Fibroblast of gingiva (primary cell): Measurements from ENCODE around the gene CD38.
"Not testable (repeated sequence)": the region's sequence is repeated elsewhere in the genome, so short reads cannot be mapped to it uniquely, and the experiment has no call there.

Source experiments
- DNase-seq: peaks from one replicate; pipeline ENCODE4 v3.0.0-alpha.2; 2011; ENCODE audit warnings: low read depth

CD38 gene

DNA sequence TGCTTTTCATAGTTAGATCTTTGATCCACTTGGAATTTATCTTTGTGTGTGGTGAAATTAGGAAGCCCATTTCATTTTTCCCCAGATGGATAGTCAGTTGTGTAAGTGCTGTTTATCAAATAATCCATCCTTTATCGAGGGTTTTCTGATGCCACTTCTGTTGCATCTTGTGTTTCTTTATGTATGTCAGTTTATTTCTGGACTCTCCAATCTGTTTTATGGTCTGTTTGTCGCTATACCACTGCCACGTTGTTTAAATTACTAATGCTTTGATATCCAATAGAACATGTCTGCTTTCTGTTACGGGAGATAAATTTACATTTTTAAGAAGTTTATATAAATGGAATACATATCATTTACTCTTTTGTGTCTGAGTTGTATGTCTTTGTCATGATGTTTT is 21.0 kb downstream of the CD38 start:
- DNase-seq = no peak

DNA sequence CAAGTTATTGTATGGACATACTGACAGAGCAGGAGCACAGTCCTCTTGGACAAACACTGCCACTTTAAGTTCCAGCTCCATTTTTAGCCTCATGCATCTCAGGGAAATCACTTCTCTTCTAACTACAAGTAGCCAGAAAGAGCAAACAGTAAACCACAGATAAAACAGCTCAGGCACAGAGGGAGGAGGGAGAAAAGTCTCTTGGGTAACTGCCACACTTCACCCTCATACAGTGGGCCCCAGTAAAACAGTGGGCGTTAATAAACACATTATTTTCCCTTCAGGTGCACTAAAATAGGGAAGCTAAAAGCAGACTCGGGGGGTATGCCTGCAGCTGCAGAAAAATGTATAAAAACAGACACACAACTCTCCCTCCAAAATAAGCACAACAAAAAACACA is 21.6 kb downstream of the CD38 start:
- no peak for DNase-seq

DNA sequence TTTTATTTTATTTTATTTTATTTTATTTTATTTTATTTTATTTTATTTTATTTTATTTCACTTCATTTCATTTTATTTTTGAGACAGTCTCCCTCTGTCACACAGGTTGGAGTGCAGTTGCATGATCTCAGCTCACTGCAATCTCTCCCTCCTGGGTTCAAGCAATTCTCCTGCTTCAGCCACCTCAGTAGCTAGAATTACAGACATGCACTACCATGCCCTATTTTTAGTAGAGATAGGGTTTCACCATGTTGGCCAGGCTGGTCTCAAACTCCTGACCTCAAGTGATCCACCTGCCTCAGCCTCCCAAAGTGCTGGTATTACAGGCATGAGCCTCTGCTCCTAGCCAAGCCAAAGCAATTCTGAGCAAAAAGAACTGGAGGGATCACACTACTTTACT is 24.4 kb downstream of the CD38 start:
- not testable (repeated sequence) for DNase-seq

DNA sequence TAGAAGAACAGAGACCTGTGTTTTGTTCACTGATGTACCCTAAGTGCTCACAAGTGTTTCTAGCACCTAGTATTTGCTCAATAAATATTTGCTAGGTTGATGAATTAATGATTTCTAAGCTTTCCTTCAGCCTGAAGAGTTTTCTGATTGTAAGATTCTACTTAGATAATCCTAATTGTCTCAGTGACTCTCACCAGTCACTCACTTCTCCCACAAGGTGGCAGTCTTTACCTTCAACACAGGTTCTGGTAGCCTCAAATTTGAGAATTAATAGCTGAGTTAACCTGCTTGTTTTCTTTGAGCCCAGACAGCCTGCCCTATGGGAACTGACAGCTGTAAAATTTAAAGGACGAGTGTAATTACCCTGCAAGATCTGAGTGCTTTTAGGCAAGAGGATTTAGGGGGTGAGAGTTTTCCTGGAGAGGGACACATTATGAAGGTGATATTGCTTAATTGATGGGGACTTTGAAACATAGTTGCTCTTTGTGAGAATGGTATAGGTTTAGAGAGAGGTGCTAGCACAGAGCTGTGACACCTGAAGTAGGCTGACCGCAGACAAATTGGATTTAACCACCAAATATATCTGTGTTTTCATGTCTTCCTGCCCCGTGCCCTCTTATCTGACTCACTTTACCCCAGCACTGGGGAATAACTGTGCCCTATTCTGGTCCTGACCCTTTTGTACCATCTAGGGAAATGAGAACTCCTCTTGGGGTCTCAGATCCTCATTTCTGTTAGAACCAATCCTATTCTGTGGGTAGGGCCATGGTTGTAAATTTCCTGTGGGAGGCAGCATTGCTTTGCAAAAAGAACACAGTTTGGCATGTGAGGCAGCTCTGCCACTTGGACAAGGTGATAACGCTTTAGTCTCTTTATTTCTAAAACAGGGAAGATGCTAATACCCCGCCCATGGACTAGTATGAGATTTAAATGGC is 27.7 kb downstream of the CD38 start:
- DNase-seq = peak; percentile 32

DNA sequence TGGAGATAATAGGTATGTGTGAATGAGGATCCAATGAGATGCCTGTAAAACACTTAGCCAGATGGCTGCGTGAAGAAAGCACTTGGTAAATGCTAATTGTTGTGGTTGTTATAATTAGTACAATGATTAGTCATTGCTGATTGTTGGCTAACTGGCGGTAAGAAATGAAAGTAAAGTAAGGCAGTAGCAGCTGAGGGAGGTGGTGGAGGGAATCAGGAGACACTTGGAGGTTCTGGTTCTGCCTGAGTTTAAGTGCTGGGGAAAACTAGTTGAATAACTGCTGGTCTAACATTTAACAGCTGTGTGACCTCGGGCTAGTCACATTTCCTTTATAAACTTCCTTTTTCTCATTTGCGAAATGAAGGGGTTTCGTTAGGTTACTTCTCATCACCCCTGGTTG is 30.9 kb downstream of the CD38 start:
- no peak for DNase-seq

DNA sequence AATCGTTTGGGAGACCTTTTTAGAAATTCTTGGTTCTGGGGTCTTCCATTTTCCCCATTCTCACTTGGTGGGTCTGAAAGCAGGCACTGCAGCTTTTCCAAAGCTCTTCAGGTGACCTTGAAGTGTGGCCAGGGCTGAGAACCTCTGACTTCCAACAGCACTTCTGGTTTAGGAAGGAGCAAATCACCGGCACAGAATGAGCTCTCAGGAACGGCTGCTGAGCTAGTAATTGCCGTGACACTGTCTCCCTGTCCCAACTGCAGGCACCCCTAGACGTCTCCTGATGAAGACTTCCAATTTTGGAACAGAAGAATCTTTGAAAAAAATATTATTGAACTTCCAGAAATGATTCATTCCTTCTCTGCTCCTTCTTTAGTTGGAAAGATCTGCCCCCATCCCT is 31.3 kb downstream of the CD38 start:
- DNase-seq = no peak

DNA sequence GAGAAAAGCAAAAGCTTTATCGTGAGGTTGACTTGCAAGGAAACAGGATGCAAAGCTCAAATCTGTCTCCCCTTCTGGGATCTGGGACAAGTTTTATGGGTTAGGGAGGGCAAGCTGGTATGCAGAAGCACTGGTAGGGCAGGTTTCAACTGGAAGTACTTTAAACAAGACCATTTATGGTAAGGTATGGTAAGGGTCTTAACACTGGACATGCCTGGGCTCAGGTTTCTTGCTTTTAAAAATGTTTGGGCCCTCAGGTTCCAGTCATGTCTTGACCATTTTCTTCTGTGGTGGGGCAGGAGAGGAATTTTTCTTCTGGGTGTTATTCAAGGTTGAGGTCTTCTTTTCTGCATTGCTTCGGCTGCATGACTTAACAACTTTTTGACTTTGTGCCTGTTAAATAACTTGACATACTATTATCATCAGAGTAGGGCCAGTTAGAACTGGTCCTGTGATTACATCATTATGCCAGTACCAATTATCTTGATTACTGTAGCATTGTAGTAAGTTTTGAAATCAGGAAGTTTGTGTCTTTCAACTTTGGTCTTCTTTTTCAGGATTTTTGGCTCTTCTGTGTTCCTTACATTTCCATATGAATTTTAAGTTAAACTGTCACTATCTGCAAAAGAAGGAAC is 33.7 kb downstream of the CD38 start:
- no peak for DNase-seq

DNA sequence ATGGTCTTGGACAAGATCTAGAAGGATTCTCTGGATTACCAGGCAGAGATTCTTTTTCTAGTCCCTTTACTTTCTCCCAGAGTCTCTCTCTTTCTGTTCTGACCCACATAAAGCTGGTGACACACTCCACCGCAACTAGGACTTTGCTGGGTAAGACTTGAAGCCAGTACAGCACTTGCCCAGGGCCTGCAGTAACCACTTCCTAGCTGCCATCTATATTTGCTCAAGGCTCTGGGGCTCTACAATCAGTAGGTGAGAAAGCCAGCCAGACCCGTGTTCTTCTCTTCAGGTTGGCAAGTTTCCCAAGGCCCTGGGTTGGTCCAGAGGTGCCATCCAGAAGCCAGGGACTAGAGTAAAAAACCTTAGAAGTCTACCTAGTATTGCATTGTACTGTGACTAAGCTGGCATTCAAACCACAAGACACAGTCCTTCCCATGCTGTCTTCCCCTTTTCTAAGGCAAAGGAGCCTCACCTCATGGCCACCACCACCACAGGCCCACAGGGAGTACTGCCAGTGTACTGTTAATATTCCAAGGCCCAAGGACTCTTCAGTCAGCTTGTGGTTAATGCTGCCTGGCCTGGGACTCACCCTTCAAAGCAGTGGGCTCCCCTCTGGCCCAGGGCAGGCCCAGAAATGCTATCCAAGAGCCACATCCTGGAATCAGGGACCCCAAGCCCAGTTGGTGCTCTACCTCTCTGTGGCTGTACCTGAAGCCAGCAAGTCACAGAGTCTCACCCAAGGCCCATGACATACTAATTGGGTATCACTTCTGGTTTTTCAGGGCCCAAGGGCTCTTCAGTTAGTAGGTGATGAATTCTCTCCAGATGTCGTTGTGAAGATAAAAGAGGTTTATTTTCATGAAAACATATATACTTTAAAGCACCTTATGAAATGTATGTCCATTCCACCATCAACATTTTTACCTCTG is 54.7 kb downstream of the CD38 start:
- no peak for DNase-seq

DNA sequence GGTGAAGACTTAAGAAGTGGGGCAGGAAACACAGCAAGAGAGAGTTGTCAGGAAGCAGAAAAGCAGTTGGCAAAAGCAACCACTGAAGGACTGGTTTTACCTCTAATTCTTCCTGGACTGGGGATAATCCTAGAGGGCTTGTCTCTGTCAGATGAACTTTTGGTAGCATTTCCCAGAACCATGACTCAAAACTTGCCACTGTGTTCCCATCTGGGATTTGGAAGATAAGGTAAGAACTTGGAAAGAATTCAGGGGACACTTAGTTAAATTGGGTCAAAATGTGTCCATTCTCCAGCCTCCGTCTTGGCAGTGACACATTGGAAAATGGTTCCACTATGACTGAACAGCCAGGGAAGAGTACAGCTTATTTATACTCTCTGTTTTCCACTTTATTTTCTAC is 55.7 kb downstream of the CD38 start:
- DNase-seq = no peak

DNA sequence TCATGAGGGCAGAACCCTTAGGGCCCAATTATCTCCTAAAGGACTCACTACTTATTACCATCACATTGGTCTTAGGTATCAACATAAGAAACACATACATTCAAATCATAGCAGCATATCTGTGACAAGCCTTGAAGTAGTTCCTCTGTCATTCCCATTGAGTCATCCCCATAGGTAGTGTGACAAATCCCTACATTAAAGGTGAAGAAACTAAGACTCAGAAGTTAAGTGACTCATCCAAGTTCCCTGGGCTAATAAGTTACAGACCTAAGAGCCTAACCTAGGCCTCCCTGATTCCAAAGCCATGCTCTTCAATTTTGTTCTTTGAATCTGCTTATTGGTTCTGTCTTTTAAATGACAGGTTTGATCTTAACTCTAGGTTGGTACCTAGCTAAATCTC is 58.2 kb downstream of the CD38 start:
- DNase-seq = no peak

DNA sequence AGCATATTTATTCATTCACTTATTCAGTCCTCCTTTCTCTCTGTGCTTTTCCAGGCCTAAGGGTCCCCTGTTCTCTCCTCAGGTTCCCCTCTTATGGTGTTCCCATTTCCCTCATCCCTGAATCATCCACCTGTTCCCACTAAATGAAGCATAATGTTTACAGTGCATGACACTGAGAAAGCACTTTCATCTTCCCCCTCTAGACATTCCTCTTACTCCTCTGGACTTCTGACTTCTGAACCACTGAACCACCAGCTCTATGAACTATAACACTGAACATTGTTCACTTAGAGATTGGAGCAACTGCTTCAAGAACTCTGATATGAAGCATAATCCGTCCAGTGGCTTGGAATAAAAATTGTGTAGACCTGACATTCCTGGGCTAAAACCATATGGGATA is 59.5 kb downstream of the CD38 start:
- no peak for DNase-seq

DNA sequence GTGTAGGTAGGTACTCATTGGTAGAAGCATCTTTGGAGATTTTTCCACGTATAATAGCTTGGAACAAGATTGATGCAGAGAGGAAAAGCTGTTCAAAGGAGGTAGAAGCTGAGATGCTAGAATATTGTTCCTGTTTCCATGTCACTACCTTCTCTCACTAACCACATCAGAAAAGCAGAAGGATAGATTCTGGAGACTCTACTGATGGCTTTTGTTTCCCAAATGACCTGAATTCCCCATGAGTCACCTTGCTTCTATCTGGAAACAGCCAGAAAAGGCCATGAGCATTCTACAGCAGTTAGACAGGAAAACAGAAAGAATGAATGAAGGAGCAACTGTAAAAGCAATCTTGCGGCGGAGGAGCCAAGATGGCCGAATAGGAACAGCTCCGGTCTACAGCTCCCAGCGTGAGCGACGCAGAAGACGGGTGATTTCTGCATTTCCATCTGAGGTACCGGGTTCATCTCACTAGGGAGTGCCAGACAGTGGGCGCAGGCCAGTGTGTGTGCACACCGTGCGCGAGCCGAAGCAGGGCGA is 63.1 kb downstream of the CD38 start:
- not testable (repeated sequence) for DNase-seq

DNA sequence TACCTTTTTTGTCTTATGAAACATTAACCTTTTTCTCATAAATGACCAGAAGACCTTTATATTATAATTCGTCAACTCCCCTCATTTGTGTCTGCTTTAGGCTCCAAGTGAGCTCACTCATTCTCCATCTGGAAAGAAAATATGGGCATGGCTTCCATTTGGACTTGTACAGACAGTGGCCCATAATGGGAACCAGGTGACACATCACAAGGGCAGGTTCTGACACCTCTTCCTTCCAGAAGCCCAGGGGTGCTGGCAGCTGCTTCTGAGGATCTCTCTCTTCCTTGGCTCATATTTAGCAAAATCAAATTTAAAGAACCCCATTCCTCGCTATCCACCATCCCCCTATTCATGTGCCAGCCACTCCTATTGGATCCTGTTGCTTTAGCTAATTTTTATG is 69.6 kb downstream of the CD38 start:
- DNase-seq = no peak

DNA sequence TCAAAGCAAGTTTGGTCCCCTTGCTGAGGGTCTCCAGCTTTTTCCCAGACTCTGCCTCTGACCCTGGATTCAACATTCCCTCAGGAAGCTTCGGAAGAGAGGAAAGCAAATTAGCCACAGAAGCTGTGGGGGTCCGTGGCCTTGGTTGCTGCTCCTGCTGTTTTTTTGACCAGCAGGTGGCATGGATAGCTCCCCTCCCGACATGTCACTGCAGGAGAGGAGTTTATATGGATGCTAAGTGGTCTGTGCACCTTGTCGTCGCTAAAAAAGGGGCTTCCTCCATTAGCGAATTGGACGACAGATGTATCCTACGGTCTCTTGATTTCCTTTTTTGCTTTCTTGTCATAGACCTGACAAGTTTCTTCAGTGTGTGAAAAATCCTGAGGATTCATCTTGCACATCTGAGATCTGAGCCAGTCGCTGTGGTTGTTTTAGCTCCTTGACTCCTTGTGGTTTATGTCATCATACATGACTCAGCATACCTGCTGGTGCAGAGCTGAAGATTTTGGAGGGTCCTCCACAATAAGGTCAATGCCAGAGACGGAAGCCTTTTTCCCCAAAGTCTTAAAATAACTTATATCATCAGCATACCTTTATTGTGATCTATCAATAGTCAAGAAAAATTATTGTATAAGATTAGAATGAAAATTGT is 70.2 kb downstream of the CD38 start:
- DNase-seq = no peak

DNA sequence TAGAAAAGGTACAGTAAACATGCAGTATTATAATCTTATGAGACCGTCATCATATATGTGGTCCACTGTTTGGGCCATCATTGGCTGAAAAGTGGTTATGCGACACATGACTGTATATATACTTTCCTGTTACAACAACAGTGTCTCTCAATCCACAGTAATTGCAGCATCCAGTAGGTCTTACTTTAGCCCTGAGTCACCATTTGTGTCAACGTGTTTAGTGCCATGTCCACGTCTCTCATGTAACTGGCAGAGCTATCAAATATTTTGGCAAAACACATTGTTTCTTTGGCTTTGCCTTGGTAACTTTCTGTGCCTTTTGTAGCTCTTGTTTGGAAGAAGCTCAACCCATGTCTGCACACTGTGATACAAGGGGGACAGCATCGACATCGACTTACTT is 73.8 kb downstream of the CD38 start:
- no peak for DNase-seq

DNA sequence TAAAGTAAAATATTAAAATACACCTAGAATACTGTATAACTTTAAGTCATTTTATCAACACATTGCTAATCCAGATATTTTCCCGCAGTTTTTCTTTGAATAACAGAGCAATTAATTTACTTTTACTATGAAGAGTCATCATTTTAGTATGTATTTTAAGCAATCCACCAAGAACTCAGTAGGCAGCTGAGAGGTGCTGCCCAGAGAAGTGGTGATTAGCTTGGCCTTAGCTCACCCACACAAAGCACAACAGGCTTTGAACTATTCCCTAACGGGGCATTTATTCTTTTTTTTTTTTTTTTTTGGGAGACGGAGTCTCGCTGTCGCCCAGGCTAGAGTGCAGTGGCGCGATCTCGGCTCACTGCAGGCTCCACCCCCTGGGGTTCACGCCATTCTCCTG is 74.4 kb downstream of the CD38 start:
- no peak for DNase-seq

DNA sequence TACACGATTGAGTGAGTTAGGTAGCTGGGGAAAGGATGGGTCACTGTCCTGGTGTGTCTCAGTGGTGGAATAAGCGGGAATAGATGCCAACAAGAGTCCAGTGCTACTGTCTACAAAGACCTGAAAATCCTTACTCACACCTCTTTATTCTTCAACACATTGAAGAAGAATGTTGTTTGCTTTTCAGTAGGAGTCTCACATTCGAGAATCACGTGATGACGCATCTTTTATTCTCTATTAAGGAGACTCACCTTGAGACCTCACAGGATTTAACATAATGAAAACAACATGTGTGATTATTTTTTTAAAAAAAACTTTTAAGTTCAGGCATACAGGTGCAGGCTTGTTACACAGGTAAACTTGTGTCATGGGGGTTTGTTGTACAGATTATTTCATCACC is 75.2 kb downstream of the CD38 start:
- no peak for DNase-seq

DNA sequence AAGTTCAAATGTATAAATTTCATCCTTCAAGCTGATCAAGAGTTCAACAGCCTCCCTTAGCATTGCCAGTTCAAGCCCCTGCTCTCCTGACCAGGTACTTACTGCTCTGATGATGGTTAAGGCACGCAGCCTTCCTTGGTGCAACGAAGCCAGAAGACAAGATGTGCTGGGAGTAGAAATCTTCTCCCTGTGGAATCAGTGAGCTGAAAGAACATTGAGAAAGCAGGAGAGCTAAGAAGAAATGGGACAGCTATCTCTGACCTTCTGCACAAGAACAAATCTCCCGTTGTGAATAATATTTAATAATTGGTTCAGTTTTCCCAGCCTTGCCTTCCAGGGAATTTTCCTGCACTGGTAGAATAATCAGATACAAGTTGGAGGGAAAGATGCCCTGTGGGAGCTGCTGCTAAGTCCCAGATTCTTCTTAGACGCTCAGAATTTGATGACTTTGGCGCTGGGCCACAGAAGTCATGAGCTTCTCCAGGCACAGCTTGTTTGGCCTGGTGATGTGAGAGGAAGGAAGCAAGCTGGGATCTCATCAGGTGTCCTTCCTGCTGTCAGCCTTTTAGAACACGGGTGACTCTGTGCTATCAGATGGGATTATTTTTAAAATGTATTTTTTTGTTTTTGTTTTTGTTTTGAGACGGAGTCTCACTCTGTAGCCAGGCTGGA is 77.8 kb downstream of the CD38 start:
- DNase-seq = no peak

DNA sequence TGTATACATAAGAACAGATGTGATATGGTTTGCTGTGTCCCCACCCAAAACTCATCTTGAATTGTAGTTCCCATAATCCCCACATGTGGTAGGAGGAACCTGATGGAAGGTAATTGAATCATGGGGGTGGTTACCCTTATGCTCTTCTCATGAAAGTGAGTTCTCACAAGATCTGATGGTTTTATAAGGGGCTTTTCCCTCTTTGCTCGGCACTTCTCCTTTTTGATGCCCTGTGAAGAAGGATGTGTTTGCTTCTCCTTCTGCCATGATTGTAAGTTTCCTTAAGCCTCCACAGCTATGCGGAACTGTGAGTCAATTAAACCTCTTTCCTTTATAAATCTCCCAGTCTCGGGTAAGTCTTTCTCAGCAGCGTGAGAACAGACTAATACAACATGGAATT is 83.1 kb downstream of the CD38 start:
- DNase-seq = not testable (repeated sequence)

DNA sequence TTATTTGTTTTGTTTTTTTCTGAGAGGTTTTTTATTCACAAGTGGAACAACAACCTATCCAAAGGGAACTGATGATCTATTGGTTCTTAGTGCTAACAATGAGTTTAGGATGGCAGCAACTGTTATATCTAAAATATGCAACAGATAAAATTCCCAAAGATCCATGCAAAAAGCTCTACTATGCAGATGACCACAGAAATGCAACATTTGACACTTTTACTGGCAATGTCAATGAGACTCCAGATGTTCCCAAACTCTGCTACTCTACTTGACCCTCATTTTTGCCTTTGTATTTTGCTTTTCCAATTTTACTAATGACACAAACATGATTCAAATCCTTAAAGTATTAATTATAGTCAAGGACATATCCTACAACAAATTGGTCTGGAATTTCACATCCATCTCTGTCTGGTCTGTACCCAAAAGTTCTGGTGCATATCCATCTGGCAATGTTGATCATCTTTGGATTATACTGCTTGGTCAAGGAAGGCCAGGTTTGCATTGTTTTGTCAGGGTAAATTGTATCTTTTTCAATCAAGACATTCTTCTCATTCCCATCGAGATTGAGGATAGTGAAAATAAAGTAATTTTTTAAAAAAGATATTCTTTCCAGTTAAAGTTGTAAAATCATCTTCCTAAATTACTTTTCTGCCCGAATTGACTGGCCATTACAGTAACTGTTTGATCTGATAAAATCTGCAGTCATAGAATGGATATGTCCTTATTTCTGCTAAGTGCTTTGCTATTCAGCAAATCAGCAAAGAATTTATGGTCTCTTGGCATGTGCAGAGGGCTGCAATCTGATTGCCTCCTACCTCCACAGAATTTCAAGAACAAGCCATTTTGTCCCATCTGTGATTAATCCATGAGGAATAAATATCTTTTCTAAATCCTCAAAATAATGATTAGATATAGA is 86.8 kb downstream of the CD38 start:
- DNase-seq = no peak
